HG02938 (cell line): Measurements from ENCODE around the gene SHC3.

ENCODE experiments used
- ATAC-seq: cut with Tn5 transposase; IDR thresholded peaks from one replicate; pipeline ENCODE4 v1.9.1; 2021; ENCODE audit warnings: mild to moderate bottlenecking, moderate library complexity; ENCODE audit not compliant: unreplicated experiment

The SHC3 gene

DNA sequence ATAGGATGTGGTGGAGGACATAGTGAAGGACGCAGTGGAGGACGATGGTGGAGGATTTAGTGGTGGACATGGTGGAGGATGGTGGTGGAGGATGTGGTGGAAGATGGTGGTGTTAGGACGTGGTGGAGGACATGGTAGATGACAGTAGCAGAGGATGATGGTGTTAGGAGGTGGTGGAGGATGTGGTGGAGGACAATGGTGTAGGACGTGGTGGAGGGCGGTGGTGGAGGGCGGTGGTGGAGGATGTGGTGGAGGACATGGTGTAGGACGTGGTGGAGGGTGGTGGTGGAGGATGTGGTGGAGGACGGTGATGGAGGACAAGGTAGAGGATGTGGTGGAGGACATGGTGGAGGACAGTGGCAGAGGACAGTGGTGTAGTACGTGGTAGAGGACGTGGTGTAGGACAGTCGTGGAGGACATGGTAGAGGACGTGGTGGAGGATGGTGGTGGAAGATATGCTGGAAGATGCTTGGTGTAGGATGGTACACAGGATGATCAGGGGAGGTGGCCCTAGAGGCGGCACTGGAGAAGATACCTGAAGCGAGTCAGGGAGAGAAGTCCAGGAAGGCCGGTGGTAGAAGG is 118.6 kb downstream of the SHC3 start:
- ATAC-seq = no peak

DNA sequence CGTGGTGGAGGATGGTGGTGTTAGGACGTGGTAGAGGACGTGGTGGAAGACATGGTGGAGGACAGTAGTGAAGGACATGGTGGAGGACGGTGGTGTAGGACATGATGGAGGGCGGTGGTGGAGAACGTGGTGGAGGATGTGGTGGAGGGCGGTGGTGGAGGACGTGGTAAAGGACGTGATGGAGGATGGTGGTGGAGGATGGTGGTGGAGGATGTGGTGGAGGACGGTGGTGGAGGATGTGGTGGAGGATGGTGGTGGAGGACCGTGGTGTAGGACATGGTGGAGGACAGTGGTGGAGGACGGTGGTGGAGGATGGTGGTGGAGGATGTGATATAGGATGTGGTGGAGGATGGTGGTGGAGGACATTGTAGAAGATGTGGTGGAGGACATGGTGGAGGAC is 119.7 kb downstream of the SHC3 start:
- no peak for ATAC-seq

DNA sequence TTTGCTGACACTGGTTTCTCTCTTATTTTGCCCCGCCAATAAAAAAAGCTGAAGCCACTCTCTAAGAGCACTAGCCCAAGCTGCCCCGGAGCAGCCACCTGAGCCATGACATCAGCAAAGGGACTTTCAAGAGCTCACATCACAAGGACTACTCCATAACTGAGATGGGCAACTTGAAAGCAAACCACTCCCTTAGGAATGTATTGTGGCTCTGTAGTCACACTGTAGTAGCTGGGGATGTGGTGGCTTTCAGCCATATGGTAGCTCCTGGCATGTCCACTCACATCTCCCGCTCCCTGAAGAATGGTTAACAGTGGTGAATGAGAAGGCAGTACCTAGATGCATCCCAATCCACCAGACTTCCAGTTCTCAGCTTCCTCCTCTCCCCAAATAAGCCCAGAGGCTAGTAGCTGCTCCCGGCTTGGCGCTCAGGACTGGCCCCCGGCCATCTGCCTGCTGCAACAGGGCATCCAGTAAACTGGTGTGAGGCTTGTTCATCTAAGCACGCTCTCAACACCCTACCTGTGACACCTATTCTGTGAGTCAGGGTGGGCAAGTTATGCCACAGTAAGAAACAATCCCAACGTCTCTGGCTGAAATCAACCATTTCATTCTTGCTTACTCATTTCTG is 123.6 kb downstream of the SHC3 start:
- no peak for ATAC-seq

DNA sequence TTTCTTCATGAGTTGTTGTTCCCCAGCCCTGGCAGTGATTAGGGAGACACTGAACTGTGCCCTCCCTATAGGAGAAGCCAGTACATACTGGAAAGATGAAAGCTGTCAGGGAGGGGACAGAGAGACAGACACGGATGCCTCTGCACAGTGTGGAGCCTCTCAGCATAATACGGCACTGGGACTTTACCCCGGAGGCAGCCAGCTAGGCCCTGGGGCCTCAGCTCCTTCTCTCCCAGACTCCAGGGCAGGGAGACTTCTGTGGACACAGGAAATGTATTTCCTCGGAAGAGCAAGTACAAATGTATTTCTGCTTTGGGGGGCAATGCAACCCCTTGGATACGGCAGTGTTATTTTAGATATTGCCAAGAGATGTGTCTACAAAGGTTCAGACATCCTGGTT is 125.3 kb downstream of the SHC3 start:
- no peak for ATAC-seq

DNA sequence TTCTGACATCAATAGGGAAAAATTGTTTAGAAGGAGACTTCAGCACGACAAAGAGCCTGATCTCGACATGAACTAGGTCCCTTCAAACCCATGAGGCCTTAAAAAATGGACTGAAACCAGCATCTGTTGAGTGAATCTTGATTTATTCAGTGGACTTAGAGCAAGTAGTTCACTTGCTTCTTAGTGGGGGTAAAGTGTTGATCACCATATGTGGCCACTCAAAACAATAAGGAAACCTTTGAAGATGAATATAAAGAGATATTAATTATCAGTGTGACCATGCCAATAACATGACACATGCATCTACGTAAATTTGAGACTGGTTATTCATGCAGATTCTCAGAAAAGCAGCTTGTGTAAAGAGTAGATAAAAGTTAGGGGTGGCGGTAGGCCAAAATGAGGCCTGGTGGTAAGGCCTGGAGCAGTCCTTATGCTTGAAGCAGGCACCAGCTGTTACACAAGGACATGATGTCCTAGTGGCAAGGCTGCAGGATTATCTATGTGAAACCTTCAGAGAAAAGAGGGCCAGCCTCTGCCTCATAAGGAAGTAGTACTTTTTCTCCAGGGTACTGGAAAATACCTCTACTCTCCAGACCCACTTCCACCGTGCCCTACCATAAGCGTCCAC is 126.0 kb downstream of the SHC3 start:
- ATAC-seq = no peak

DNA sequence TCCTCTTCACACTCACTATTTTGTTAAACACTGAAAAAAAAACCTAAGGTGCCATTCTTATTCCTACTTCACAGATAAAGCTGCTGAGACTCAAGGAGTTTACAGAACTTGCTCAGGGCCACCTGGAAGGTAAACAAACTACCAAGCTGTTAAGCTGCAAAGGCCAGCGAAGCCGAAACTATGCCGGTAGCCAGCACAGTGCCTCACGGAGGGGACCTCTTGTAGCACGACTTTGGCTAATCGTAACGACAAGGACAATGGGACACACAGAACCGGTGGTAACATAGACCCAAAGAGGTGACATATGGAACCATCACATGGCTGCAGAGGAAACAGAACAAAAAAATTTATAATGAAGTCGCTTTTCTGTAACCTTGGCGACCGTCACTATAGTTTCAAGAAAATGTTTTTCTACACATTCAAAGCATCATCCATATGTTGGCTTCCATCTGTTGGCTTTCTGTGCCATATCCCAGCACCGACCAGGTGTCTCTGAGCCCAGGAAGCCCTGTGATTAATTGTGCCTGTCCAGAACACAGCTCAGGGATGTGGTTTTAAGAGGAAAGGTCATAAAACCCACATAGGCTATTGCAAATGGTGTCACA is 127.1 kb downstream of the SHC3 start:
- ATAC-seq = no peak

DNA sequence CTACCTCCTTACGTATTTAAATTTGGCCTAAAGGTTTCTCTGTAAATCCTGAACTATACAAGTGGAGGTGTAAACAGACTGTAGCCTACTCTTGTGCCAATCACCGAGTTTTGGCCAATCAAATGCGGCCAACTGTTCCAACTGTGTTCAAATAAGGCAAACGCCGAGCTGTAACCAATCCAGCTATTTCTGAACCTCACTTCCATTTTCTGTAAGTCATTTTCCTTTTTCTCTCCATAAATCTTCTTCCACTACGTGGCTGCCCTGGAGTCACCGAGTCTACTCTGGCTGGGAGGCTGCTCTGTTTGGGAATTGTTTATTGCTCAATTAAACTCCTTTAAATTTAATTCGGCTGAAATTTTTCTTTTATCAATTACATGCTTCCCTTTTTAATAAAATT is 129.0 kb downstream of the SHC3 start:
- no peak for ATAC-seq

DNA sequence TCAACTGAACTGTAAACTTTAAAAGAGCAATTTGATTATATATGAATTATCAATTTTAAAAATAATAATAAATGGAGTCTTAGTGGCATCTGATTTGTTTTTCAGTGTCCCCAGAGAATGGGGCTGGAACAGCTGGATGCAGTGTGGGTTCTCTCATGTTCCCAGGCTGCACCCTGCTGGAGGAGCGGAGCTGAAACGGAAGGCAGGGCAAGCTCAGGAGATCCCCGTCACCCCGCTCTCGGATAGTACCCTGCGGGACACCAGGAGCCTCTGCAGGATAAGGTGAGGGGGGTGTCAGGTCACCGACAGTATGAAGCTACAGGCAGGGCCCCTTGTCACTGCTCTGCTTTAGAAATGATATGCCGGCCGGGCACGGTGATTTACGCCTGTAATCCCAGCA is 130.0 kb downstream of the SHC3 start:
- ATAC-seq = no peak

DNA sequence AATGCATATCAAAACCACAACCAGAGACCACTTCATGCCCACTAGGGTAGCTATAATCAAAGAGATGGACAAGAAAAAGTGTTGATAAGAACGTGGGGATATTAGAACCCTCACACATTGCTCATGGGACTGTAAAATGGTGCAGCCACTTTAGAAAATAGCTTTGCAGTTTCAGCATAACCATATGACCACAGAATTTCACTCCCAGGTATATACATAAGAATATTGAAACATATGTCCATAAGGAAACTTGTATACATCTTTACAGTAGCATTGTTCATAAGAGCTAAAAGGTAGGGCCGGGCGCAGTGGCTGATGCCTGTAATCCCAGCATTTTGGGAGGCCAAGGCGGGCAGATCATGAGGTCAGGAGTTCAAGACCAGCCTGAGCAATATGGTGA is 131.0 kb downstream of the SHC3 start:
- no peak for ATAC-seq

DNA sequence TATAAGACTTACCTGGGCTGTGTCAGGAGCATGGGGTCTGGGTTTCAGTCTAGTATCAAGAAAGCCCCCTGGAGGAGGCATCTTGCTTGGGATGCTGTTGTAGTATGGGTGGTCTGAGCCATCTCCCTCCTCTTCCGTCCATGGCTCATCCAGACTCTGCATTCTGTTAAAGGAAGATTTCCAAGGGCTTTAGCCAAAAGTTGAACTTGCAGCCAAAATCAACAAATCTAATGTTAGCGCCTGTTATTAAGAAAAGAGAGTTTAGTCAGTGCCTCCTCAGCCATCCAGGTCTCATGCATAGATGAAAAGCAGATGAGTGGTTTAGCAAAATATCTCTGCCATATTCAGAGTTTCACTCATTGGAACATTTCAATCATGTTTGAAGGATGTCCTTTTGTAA is 131.8 kb downstream of the SHC3 start:
- ATAC-seq = no peak

DNA sequence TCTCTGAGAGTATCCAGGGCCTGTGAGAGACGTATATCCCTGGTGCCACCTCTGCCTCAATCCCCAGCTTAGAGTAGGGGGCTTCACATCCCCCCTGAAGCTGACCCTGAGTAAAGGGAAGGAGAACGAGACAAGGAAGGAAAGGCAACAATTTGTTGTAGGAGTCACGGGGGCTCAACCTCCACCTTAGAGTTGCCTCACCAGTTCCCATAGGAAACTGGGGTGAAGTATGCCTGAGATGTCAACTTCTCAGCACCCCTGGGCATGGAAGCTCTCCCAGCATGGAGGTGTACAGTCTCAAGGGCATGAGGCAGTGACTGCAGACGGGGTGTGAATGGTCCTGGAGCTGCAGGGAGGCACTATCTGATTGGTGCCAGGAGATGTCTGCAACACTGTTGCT is 133.7 kb downstream of the SHC3 start:
- no peak for ATAC-seq

DNA sequence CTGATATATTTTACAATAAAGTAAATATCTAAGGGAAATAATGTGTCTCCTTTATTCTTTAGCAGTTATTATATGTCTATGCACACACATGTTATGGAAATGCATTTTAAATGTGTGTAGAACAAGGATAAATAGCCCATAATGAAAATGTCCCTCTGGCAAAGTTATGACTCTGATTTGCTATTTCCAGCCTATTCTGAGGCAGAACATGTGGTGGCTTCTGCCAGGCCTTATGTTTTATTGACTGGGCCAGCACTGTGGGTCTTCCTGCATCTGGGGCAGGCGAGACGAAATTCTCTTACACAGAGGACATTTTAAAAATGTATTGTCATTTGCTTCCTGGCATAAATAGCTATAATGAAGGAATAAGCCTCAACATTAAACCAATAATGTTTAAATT is 134.5 kb downstream of the SHC3 start:
- ATAC-seq = no peak

DNA sequence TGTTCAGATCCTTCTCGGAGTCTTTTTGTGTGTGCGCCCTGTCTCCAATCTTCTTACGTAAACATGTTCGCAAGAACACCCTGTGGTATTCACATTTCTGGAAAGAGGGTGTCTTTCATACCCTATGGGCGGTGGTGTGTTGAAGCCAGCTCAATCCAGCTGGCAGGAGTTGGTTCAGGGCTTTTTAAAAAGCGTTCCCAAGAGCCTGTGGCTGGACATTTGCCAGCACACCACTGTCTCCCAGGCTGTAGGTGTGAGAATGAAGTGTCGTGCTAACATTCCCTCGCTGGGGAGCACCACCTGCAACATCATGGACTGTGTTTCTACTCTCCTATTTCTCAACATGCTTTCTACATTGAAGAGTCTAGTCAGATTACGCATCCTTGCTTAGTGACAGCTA is 135.6 kb downstream of the SHC3 start:
- no peak for ATAC-seq

DNA sequence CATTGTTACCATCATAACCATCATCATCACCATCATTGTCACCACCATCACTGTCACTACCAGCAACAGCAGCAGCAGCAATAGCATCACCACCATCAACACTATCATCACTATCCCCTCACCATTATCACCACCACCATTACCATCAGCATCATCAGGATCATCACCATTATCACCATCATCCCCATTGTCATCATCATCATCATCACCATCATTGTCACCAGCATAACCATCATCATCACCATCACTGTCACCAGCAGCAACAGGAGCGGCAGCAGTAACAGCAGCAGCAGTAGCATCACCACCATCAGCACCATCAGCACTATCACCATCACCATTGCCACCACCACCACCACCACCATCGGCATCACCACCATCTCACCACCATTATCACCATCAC is 139.0 kb downstream of the SHC3 start:
- no peak for ATAC-seq

DNA sequence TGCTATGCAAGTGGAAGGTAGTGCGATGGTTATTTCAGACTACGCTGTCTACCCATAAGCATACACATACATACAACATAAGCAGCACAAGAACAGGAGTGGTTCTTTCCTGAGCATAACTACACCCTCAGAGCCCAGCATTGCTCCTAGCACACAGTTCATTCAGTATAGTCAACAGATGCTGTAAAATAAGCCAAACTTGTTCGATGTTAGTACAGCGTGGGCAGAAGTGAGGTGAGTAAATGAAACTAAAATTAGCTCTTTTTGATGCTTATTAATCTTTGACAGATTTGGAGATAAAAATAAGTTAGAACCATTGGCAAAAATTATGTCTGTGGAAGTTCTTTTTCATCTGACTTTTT is 139.5 kb downstream of the SHC3 start:
- ATAC-seq = no peak

DNA sequence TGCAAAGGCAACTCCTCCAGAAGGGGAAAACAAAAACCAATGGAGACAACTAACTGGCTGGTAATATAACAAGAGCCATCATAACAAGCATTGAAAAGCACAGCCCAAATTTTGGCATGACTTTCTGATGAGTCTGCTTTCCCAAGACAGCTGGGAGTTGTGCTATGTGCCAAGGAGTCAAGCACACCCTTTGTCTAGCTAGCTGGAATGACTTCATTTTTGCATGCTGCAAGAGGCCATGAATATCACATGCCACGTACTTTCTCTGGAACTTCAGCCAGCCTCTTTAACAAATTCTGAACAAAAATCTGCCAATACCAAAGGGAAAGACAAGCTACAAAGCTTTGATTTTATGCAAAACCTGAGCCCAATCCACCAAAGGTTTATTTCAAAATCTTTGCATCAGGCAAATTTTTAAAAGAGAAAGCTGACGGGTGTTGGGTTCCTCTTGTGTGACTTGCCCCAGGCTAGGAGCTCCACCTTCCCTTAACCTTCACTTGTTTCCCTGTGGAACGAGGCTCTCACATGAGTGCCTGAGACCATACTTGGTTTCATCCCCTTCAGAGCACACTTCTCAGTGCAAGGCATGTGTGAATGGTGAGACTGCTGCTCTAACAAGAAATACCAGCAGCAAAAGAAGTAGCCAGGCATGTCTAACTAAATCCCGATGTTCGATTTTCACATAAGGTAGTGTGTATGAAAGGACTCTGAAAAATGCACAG is 140.1 kb downstream of the SHC3 start:
- no peak for ATAC-seq

DNA sequence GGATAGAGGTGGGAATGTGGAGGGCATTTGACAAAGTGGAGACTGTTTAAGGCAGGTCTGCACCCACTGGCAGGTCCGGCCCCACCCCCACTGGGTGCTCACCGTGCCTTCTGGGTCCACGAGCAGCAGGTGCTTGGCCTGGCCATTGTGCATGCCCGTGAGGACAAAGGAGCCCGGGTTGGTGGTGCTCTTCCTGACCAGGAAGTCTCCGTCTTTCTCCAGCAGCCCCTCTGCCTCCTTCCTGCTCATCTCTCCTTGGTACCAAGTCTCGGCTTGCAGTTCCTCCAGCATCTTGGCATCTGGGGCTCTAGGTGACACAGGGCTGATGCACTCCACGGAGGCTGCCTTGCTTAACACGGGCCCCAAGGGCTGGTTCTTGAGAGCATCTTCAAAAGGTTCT is 140.7 kb downstream of the SHC3 start:
- ATAC-seq = no peak

DNA sequence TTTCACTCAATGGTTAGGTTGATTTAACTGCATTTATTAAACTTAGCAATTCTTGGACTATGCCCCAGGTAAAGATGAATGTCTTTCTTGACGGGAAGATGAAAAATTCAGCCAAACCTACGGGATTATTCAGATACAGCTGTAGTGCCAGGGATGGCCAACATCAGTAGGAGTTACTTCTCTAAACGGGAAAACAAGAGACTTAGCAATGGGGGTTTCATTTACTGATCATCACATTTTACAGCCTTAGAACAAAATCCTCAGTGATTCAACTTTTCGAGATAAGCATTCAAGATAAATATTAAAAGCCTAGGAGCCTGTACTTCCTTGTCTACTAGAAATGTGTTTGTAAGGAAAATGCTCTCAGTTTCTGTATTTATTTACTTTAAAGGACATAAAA is 141.3 kb downstream of the SHC3 start:
- ATAC-seq = no peak

DNA sequence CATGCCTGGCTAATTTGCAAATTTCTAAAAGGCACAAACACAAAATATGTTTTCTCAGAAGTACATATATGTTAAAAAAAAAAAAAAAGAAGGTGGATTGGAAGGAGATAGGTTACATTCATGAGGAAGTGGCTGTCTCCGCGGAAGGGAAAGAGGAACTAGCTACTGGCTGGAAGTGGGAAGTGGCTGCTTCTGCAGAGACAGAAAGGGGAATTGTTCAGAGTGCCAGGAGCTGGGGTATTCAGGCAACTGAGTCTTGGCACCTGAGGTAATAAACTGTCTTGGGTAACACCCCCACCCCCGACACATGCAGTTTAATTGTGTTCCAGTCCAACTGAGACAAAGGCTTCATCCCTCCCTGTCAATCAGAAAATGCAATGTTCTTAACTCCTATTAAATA is 141.7 kb downstream of the SHC3 start:
- no peak for ATAC-seq

DNA sequence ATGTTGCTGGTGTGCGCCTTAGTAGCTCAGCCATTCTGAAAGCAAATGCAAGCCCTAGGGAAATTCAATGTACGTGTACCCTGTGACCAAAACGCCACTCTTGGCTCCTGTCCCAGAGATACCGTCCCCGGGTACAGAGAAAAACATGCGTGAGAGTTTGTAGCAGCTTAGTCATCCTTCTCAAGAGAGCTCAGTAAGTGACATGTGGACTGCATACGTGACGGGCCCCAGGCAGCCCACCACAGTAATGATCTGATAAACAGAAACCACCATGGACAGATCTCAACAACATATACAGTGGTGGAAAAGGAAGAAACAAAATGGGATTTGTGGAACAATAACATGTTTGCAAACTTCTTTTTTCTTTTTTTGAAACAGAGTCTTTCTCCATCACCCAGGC is 142.2 kb downstream of the SHC3 start:
- no peak for ATAC-seq

DNA sequence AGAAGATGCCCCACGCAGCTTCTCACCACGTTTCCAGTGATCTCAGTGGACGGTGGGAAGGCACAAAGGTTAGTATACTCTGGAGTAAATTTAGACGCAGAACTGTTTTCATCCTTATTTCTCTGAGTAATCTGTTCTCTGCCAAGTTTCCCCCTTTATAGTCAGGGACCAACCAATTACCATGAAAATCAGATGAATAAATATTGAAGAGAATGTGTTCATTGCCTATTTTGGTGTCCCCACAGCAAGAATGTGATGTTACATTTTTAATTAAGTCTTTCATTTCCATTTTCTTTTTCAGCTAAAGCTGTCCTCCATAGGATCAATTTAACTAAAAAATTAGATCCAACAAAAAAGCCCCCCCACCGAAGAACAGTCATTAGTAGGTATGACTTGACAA is 146.0 kb downstream of the SHC3 start:
- no peak for ATAC-seq

DNA sequence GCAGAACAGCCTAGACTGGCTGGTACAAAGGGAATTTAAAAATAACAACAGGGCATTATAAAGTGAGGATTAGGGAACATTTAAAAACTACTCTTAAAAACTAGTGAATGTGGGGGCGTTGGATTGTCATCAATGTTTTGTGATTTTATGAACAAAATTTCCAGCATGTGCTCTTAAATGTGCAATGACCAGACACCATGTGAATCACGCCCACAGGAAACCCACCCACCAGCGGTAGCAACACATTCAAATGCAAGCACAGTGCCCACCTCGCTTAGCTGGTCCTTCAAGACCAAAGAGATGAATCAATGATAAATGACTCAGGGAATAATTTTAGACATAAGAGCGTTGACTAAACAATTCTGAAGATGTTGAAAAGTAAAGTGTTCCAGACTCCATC is 146.4 kb downstream of the SHC3 start:
- ATAC-seq = no peak
